Dermis microvascular lymphatic vessel endothelial cell (primary cell): ENCODE results near the gene ACTL6A. TPM values are rescaled to one million over a fixed set of nuclear protein-coding genes. Genes with fewer than 3 reads are reported as not detected.
A peak's percentile ranks its signal among the peaks of the same experiment; 100 is the strongest.

Source experiments
- DNase-seq, 2 donors: peaks; one replicate each; pipeline versions ENCODE4 v3.0.0 to v3.0.0-alpha.2; 2010; ENCODE audit warnings: low read depth in 2 of 2
- total RNA-seq: library from RNA; depleted of rRNA; stranded (reverse); fragments of >200 nt; gene quantifications from 2 replicates; pipeline ENCODE4 v1.2.1, GENCODE V29; 2014

The ACTL6A gene
- total RNA-seq, 1 donor from 2014 or later: 55.8 TPM

DNA sequence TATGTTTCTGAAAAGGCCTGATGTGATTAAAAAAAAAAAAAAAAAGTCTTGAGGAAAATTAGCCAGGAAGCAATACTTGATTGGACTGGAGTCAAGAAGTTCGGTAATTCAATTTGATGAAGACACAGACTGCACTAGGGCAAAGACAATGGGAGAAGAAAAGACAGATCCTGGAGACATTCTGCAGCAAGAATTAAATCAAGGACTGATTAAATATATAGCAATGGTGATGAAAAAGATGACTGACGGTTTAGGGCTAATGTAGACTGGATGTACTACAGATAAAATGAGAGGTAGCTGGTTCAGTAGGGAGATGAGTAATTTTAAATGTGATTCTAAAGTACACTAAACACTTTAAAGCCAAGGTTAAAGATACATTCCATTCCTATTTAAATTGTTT, 27.9 kb downstream of the ACTL6A start:
- DNase-seq: no peak

DNA sequence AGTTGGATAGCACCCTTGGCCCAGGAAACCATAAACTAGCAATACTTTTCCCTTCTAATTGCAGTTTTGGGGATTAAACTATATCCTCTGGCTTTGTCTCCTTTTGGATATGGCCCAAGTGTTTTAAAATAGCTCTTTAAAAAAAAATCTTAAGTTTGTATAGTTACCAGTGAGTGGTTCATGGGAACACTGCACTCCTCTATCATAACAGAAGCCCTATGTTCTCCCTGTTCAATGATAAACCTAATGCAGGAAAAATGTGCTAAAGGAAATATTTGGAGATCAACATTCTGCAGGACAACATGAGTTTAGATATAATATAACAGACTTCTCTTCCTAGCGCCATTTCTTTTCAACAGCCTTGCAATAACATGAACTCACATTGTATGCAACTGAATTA, 28.6 kb downstream of the ACTL6A start:
- no peak for DNase-seq

DNA sequence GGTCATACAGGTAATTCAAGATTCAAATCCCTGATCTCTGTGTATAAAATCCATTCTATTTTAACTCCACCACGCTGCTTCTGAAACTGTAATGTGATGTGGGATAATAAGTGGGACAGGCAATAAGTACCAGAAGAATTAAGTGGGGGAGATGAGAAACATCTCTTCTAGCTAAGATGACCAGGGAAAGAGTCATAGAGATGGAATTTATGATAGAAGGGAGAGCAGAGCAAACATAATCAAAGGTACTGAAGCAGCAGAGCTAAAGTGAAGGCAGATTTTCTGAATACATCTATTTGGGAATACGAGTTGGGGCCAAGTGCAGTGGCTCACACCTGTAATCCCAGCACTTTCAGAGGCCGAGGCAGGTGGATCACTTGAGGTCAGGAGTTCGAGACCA, 36.8 kb downstream of the ACTL6A start:
- no peak for DNase-seq

DNA sequence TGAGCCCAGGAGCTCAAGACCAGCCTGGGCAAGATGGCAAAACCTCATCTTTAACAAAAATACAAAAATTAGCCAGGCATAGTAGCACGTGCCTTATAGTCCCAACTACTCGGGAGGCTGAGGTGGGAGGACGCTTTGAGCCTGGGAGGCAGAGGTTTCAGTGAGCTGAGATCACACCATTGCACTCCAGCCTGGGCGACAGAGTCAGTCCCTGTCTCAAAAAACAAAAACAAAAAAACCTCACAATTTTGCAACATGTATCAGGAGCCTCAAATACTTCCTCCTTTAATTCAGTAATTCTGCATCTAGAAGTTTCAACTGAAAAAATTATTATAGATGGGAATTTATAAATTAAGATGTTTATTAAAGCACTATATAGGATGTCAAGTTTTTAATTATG, 40.6 kb downstream of the ACTL6A start:
- DNase-seq: no peak

DNA sequence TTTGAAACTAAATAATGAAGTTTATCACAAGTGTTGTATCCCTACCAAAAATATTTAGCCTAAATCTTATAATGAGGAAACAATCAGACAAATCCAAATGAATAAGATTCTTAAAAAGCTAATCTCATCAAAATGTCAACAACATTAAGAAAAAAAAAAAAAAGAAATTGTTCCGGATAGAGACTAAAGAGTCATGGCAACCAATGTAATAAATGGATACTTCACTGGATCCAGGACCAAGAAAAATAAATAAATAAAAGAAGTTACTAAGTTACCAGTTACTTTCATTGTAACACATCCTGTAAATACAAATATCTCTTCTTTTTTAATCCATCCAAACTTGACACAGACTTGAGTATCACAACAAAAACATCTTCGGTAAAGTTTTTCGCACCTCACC, 41.1 kb downstream of the ACTL6A start:
- peak in 1 of 2 donors; percentile 23 for DNase-seq

DNA sequence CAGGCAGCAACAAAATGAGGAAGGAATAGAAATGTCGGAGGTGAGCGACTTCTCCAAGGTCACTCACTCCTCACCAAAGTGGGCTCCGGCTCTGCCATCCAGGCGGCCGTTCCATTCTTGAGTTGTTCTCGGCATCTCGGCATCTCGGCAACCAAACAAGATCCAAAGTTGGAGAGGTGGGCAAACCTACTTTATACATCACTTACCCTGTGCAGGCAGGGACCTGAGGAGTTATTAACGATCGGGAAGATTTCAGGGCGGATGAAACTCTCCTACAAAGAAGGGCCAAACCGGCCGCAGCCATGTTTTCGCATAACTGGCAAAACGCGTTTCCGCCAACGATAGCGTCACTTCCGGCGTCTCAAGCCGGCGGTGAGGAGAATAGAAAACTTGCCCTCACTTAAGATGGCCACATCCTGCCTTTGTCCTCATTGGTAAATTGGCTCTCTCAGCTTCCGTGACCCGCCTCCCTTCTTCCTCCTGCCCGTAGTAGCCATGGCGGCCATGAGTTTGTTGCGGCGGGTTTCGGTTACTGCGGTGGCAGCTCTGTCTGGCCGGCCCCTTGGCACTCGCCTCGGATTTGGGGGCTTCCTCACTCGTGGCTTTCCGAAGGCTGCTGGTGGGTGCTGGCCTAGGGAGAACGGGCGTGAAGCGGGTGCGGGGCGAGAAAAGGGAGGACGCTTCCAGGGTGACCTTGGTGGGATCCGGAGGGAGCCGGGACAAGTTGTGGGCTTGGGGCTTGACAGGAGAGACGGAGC, 41.8 kb downstream of the ACTL6A start, which contains the start of the genes MRPL47 and NDUFB5:
Gene MRPL47, minus strand, starts transcription at position 318 of the 758 bp plus-strand sequence. Its CDS starts 14 bp downstream, at position 304.
Gene NDUFB5, plus strand, starts transcription at position 474 of the 758 bp plus-strand sequence. Its CDS starts 22 bp downstream, at position 496.
- DNase-seq: peak; percentile 96 to 98

DNA sequence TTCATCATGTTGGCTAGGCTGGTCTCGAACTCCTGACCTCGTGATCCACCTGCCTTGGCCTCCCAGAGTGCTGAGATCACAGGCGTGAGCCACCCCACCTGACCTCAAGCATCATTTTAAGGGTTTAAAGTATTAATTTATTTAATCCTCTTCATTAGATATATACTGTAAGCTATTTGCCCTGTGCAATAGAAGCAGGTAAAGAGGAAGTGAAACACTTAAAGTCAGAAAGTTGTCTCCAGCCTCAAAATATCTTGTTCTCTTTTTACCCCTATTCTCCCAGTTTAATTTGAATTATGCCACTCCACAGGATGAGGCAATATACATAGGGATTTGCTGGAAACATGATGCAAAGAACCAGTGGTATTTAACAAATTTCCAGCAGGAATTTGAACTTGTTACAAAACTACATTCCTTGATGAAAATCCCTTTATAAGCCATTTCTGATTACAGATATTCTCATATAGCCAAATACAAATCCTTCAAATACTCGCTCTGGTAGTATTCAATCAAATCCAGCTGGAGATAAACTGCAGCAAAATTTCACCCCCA, 43.9 kb downstream of the ACTL6A start:
- DNase-seq: no peak

DNA sequence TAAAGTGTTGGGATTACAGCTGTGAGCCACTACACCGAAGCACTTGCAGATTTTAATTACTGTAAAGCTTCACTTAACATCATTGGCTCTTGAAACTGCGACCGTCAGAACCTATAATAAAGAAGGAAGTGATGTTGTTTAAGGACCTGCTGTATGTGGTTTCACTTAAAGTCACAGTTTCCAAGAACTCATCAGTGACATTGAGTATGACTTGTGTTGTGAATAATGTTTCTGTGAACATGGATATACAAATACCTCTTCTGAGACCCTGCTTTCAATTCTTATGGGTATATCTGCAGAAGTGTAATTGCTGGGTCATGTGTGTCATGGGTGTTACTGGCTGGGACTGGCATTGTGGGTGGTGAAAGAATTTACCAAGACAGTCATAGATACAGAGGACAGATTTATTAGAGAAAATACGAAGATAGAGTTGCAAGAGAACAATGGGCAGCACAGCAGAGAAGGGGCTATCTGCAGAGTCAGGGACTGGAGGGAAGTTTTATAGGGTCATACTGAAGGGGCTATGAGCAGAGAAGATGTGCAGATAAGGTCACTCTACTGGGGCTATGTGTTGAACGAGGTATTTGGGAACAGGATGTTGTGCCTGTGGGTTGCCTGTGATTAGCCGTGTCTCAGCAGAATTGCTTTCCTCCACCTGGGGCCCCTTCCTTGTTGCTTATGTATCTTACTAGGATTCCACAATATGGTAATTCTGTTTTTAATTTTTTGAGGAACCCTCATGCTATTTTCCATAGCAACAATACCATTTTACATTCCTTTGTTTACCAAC, 46.4 kb downstream of the ACTL6A start:
- no peak for DNase-seq

DNA sequence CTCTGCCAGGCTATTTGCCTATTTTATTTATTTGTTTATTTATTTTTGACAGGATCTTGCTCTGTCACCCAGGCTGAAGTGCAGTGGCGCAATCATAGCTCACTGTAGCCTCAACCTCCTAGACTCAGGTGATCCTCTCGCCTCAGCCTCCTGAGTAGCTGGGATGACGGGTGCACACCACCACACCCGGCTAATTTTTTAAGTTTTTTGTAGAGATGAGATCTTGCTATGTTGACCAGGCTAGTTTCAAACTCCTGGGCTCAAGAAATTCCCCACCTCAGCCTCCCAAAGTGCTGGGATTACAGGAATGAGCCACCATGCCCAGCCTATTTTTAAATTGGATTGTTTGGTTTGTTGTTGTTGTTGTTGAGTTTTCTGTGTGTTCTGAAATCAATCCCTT, 47.3 kb downstream of the ACTL6A start:
- no peak for DNase-seq

DNA sequence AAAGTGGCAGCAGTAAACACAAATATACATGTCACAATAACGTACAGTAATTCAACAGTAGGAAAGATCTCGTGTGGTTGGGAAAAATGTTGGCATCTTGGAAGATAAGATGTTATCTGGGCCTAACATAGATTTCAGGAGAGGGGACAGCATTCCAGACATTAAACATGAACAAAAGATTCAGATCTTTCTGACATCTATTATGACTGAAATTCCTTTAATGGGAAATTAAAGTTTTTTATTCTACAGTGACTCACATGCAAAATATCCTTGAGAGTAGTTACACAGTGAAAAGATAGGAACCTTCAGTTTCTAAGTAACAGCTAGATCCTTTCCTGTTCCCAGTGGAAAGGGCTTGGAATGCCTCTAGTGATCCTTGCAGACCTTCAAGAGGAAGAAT, 51.1 kb downstream of the ACTL6A start:
- peak in 1 of 2 donors; percentile 62 for DNase-seq

DNA sequence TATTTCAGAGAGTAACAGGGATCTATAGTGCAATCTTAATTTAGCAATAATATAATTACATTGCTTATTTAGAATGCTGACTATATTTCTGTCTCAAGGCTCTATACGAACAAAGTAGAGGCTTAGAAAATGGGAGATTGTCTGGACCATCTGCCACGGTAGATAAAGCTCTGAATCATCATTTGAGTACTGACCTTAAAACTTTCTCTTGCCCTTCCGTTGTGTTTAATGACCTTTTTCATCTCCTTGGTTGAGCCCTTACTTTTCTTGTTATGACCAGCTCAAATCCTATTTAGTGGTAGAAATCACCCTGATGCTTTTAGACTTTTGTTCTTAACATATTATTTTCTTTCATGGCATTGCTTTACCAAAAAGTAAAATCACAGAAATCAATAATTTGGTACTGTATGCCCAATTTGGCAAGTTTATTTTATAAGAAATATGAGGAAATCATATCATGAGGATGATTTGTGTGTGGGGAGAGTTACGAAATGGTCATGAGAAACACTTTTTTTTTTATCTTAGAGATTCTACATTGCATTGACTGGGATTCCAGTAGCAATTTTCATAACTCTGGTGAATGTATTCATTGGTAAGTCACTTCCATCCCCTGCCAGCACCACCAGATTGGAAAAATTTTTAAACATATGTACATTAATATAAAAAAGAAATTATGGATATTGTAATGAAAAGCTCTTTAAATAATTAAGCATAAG, 52.9 kb downstream of the ACTL6A start:
- DNase-seq: peak in 1 of 2 donors; percentile 68

DNA sequence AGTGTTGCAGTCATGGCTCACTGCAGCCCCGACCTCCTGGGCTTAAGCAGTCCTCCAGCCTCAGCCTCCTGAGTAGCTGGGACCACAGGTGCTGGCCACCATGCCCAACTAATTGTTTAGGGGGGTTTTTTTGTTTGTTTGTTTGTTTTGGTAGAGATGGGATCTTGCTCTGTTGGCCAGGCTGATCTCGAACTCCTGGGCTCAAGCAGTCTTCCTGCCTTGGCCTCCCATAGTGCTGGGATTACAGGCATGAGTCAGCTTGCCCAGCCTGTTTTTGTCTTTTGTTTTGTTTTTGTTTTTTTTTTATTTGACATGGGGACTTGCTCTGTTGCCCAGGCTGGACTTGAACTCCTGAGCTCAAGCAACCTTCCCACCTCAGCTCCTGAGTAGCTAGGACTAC, 59.3 kb downstream of the ACTL6A start:
- DNase-seq: no peak

DNA sequence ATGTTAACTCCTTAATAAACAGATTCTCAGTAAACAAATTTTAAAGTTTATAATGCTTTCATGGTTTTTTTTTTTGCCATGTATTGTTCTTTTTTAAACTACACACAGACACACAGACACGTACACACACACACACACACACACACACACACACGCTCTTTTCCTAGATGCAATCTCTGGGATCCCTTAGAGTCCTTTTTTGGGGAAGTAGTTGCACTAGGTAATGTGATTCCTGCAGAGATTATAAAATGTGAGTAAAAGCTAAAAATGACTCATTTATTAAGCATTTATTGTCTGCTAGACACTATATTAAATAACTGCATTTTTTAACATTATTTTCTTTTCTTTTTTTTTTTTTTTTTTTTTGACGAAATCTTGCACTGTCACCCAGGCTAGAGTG, 61.7 kb downstream of the ACTL6A start:
- DNase-seq: no peak

DNA sequence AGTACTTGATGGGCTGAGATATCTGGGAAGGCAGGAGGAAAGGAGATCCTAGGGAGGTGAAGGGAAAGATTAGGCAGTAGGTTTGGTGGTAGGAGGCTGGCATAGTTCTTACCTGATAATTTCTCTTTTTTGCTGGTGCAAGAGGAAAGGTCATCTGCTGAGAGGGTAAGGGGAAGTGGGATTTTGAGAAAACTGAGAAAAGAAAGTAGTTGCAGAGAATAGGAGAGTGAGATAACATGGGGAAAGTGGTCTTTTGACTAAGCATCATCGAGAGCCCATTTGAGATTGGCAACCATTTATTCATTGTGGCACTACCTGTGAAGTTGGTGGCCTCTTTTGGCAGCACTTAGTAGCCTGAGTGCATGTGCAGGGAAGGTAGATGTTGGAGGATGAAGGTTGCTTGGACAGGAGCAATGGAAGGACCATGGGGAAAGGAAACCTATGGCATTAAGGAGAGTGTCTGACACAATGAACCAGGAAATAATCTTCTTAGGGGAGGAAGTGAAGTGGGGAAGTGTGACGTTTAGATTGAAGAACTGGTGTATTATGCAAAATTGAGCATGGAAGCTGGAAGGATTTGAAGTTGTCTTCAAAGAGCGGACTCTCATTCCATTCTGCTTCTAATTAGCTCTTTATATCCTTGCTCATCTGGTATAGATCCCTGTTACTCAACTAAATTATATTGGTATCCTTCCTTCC, 68.2 kb downstream of the ACTL6A start:
- no peak for DNase-seq

Other genes starting within 250 kb of the ACTL6A start
- gene ZNF639, start 239.9 kb upstream of the ACTL6A start, total RNA-seq: 29.0 and 33.4 TPM in 2 replicates
- 35.4 and 35.9 TPM in 2 replicates for gene MFN1, start 215.2 kb upstream of the ACTL6A start, total RNA-seq
- 60.8 and 61.6 TPM in 2 replicates for gene GNB4, start 111.5 kb upstream of the ACTL6A start, total RNA-seq
- gene MRPL47, start 41.7 kb downstream of the ACTL6A start, total RNA-seq: 17.8 and 22.3 TPM in 2 replicates
- 78.3 and 81.6 TPM in 2 replicates for gene NDUFB5, start 41.9 kb downstream of the ACTL6A start, total RNA-seq
- 18.5 and 38.1 TPM in 2 replicates for gene USP13, start 90.1 kb downstream of the ACTL6A start, total RNA-seq